ENCODE data around the gene CABLES1.

Gene CABLES1

GRCh38 chr18:23171581-23172156 lies 36.4 kb downstream of the CABLES1 start:
- DNase-seq = no peak

- DNase-seq = no peak
These were observed 37.5 kb downstream of the CABLES1 start for GRCh38 chr18:23172591-23173380.

- DNase-seq = no peak
These were observed 38.6 kb downstream of the CABLES1 start for GRCh38 chr18:23173912-23174311.

- DNase-seq = no peak
These were observed 41.6 kb downstream of the CABLES1 start for GRCh38 chr18:23176701-23177432.

GRCh38 chr18:23177433-23178072 lies 42.3 kb downstream of the CABLES1 start:
- no peak for DNase-seq

- DNase-seq = no peak
These were observed 42.9 kb downstream of the CABLES1 start for GRCh38 chr18:23178201-23178600.

- DNase-seq = no peak
These were observed 43.4 kb downstream of the CABLES1 start for GRCh38 chr18:23178661-23179081.

- DNase-seq = no peak
These were observed 44.1 kb downstream of the CABLES1 start for GRCh38 chr18:23179416-23179815.

- DNase-seq = no peak
These were observed 46.3 kb downstream of the CABLES1 start for GRCh38 chr18:23181547-23181946.

GRCh38 chr18:23182606-23183005 lies 47.3 kb downstream of the CABLES1 start:
- DNase-seq = no peak

GRCh38 chr18:23183411-23184150 lies 48.3 kb downstream of the CABLES1 start:
- DNase-seq = no peak

- DNase-seq = no peak
These were observed 51.5 kb downstream of the CABLES1 start for GRCh38 chr18:23186781-23187180.

GRCh38 chr18:23188068-23188760 lies 52.9 kb downstream of the CABLES1 start:
- no peak for DNase-seq

GRCh38 chr18:23189099-23189498 lies 53.8 kb downstream of the CABLES1 start:
- DNase-seq = no peak

GRCh38 chr18:23189768-23190661 lies 54.7 kb downstream of the CABLES1 start:
- DNase-seq = no peak

GRCh38 chr18:23191232-23191631 lies 55.9 kb downstream of the CABLES1 start:
- DNase-seq = no peak

- DNase-seq = no peak
These were observed 58.5 kb downstream of the CABLES1 start for GRCh38 chr18:23193742-23194141.

- no peak for DNase-seq
These were observed 59.1 kb downstream of the CABLES1 start for GRCh38 chr18:23194155-23194996.

GRCh38 chr18:23194997-23195957 lies 60.0 kb downstream of the CABLES1 start:
- no peak for DNase-seq
